HG02759 (cell line): ENCODE measurements around the gene GPR176.
"Not testable (repeated sequence)": the region's sequence is repeated elsewhere in the genome, so short reads cannot be mapped to it uniquely, and the experiment has no call there.

Experiments
- ATAC-seq: cut with Tn5 transposase; IDR thresholded peaks from one replicate; pipeline ENCODE4 v1.9.1; 2021; ENCODE audit warnings: mild to moderate bottlenecking, moderate library complexity; ENCODE audit not compliant: unreplicated experiment

The GPR176 gene

GRCh38 chr15:39817892-39818291 is 102.2 kb downstream of the GPR176 start:
- no peak for ATAC-seq

- no peak for ATAC-seq
These were observed 105.6 kb downstream of the GPR176 start for GRCh38 chr15:39814489-39814888.

GRCh38 chr15:39812651-39813050 is 107.4 kb downstream of the GPR176 start:
- ATAC-seq, result not testable (repeated sequence)

- ATAC-seq, result no peak
These were observed 111.2 kb downstream of the GPR176 start for GRCh38 chr15:39808909-39809308.

- ATAC-seq, result no peak
These were observed 112.3 kb downstream of the GPR176 start for GRCh38 chr15:39807791-39808190.

- ATAC-seq, result no peak
These were observed 116.0 kb downstream of the GPR176 start for GRCh38 chr15:39804026-39804425.

GRCh38 chr15:39803016-39803415 is 117.0 kb downstream of the GPR176 start:
- ATAC-seq, result no peak

- ATAC-seq, result peak; percentile 71
These were observed 118.3 kb downstream of the GPR176 start for GRCh38 chr15:39801641-39802309.

- ATAC-seq, result no peak
These were observed 120.5 kb downstream of the GPR176 start for GRCh38 chr15:39799552-39800011.

- no peak for ATAC-seq
These were observed 121.7 kb downstream of the GPR176 start for GRCh38 chr15:39798382-39798781.

GRCh38 chr15:39797407-39797806 is 122.7 kb downstream of the GPR176 start:
- no peak for ATAC-seq

- ATAC-seq, result no peak
These were observed 123.5 kb downstream of the GPR176 start for GRCh38 chr15:39796601-39797000.

- ATAC-seq, result no peak
These were observed 124.6 kb downstream of the GPR176 start for GRCh38 chr15:39795486-39795885.

- ATAC-seq, result no peak
These were observed 125.1 kb downstream of the GPR176 start for GRCh38 chr15:39794954-39795353.

- ATAC-seq, result no peak
These were observed 126.1 kb downstream of the GPR176 start for GRCh38 chr15:39793923-39794322.

GRCh38 chr15:39792844-39793335 is 127.2 kb downstream of the GPR176 start:
- ATAC-seq, result no peak

- ATAC-seq, result no peak
These were observed 127.8 kb downstream of the GPR176 start for GRCh38 chr15:39792025-39792843.

GRCh38 chr15:39789736-39790135 is 130.3 kb downstream of the GPR176 start:
- no peak for ATAC-seq

GRCh38 chr15:39788800-39789565 is 131.1 kb downstream of the GPR176 start:
- no peak for ATAC-seq

GRCh38 chr15:39788108-39788507 is 132.0 kb downstream of the GPR176 start:
- no peak for ATAC-seq

- ATAC-seq, result no peak
These were observed 132.6 kb downstream of the GPR176 start for GRCh38 chr15:39787479-39787878.
